Fibroblast of skin of back (primary cell): ENCODE data around the gene ZNF28. TPM values are rescaled to one million over a fixed set of nuclear protein-coding genes. Genes with fewer than 3 reads are reported as not detected.
A peak's percentile ranks its signal among the peaks of the same experiment; 100 is the strongest.
"Not testable (repeated sequence)": the region's sequence is repeated elsewhere in the genome, so short reads cannot be mapped to it uniquely, and the experiment has no call there.

Source experiments
- DNase-seq: peaks from one replicate; pipeline ENCODE4 v3.0.0-alpha.2; 2013
- polyA plus RNA-seq, 2 experiments: library from polyadenylated mRNA; unstranded; fragments of 120-200 nt; gene quantifications; one replicate each; pipeline ENCODE4 v1.2.1, GENCODE V29; 2013; ENCODE audit not compliant: insufficient read length in 2 of 2

The ZNF28 gene
- polyA plus RNA-seq (2013, experiment 1 of 2; ENCODE audit: insufficient read length) = 7.5 TPM
- 7.0 TPM for polyA plus RNA-seq (2013, experiment 2 of 2; ENCODE audit: insufficient read length)

DNA sequence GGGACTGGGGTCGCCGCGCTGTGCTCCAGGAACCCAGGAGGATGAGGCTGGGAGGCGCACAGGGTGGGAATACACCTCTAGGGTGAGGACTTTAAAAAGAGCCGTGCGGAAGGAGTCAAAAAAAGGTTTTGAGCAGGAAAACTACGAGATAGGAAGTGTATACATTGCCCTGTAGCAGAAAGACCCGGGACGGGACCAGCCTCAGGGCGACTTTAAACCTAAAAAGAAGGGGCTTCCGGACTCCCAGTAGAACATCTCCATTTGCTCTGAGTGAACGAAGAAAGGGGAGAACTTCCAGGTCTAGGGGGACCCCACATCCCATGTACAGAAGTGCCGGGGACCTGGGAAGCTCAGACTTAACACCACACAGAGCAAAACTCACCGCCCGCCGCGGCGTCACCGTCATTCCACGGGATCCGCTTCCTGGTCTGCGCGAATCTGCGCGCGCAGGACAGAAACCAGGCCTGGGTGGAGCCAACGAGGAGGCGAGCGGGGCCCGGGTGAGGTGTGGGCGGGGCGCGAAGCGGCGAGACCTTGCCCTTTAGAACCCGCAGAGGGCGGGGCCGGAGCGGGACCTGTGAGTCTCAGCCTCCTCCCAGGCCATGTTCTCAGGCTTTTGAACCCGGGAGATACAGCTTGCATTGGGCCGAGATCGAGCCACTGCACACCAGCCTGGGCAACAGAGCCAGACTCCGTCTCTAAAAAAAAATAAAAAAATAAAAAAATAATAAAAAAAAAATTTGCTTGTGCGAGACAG is at the start of gene ZNF28:
Gene ZNF28, minus strand, starts transcription at position 430 of the 757 bp plus-strand sequence. CDS start 3,675 bp downstream, outside the sequence.
- DNase-seq = peak; percentile 57

DNA sequence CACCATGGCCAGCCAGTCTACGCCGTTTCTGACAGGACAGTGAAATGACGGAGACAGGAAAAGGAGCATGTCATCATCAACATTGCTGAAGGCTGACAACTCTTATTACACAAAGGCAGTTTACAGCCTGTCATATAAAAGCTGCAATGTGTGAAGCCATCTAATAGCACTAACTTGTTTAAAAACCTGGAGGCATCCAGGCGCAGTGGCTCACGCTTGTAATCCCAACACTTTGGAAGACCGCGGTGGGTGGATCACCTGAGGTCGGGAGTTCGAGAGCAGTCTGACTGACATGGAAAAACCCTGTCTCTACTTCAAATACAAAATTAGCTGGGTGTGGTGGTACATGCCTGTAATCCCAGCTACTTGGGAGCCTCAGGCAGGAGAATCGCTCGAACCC is 46.6 kb upstream of the ZNF28 start:
- DNase-seq = not testable (repeated sequence)

GRCh38 chr19:52857378-52858191 is 36.2 kb upstream of the ZNF28 start, which contains the start of gene ZNF468:
Gene ZNF468 (minus strand): TSS chr19:52857619. CDS start chr19:52854272, 3,347 bp downstream.
- peak; percentile 63 for DNase-seq

- peak; percentile 8 for DNase-seq
These were observed 35.3 kb upstream of the ZNF28 start for GRCh38 chr19:52856540-52857377.

DNA sequence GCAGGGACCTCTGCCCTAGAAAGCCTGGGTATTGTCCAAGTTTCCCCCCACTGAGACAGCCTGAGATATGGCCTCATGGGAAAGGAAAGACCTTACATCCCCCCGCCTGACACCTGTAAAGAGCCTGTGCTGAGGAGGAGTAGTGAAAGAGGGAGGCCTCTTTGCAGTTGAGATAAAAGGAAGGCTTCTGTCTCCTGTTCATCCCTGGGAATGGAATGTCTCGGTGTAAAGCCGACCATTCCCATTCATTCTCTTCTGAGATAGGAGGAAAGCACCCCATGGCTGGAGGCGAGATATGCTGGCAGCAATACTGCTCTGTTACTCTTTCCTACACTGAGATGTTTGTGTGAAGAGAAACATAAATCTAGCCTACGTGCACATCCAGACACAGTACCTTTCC is 25.9 kb upstream of the ZNF28 start:
- not testable (repeated sequence) for DNase-seq

DNA sequence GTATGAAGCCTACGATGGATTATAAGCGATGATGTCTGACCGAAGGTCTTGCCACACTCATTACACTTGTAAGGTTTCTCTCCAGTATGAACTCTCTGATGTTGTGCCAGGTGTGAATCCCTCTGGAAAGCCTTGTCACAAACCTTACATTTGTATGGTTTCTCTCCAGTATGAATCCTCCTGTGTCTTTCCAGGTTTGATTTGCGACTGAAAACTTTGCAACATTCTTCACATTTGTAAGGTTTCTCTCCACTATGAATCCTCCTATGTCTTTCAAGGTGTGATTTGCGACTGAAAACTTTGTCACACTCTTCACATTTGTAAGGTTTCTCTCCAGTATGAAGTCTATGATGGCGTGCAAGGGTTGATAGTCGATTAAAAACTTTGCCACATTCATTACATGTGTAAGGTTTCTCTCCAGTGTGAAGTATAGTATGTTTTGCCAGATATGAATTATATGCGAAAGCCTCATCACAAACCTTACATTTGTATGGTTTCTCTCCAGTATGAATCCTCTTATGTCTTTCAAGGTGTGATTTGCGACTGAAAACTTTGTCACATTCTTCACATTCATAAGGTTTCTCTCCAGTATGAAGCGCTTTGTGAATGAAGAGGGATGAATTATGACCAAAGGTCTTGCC is 19.5 kb upstream of the ZNF28 start:
- DNase-seq = not testable (repeated sequence)

- not testable (repeated sequence) for DNase-seq
These were observed 12.9 kb upstream of the ZNF28 start for GRCh38 chr19:52834289-52834688.

GRCh38 chr19:52833541-52833940 is 12.1 kb upstream of the ZNF28 start:
- not testable (repeated sequence) for DNase-seq

DNA sequence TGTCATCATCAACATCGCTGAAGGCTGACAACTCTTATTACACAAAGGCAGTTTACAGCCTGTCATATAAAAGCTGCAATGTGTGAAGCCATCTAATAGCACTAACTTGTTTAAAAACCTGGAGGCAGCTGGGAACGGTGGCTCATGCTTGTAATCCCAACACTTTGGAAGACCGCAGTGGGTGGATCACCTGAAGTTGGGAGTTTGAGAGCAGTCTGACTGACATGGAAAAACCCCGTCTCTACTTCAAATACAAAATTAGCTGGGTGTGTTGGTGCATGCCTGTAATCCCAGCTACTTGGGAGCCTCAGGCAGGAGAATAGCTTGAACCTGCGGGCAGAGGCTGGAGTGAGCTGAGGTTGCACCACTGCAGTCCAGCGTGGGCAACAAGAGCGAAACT is 8.4 kb upstream of the ZNF28 start:
- not testable (repeated sequence) for DNase-seq

DNA sequence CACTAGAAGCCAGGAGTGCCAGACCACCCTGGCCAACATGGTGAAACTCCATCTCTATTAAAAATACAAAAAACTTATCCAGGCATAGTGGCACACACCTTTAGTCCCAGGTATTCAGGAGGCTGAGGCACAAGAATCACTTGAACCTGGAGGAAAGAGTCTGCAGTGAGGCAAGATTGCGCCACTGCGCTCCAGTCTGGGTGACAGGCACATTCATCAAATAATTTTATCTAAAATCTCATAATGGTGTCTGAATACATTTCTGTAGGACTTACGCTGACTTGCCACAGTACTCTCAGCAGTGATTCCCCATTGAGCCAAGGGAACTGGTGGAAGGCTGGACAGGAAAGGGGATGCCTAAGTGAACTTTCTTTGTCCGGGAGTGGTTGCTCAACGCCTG is 4.3 kb upstream of the ZNF28 start:
- DNase-seq = no peak

DNA sequence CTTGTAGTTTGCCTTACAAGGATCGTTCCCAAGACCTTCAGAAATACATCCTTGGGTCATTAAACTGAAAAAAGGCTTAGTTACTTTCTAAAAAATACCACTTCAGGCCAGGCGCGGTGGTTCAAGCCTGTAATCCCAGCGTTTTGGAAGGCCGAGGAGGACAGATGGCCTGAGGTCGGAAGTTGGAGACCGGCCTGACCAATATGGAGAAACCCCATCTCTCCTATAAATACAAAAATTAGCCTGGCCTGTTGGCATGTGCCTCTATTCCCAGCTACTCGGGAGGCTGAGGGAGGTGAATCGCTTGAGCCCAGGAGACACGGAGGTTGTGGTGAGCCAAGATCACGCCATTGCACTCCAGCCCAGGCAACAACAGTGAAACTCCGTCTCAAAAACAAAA is 2.2 kb upstream of the ZNF28 start:
- DNase-seq = no peak

- peak; percentile 17 for DNase-seq
These were observed 795 bp downstream of the ZNF28 start for GRCh38 chr19:52820472-52821203.

GRCh38 chr19:52809801-52810200 is 11.6 kb downstream of the ZNF28 start:
- DNase-seq = no peak

DNA sequence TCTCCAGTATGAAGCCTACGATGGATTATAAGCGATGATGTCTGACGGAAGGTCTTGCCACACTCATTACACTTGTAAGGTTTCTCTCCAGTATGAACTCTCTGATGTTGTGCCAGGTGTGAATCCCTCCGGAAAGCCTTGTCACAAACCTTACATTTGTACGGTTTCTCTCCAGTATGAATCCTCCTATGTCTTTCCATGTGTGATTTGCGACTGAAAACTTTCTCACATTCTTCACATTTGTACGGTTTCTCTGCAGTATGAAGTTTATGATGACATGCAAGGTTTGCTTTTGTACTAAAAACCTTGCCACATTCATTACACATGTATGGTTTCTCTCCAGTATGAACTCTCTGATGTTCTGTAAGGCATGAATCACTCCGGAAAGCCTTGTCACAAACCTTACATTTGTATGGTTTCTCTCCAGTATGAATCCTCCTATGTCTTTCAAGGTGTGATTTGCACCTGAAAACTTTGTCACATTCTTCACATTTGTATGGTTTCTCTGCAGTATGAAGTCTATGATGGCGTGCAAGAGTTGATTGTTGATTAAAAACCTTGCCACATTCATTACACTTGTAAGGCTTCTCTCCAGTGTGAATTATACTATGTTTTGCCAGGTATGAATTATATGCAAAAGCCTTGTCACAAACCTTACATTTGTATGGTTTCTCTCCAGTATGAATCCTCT is 21.3 kb downstream of the ZNF28 start:
- DNase-seq = not testable (repeated sequence)

DNA sequence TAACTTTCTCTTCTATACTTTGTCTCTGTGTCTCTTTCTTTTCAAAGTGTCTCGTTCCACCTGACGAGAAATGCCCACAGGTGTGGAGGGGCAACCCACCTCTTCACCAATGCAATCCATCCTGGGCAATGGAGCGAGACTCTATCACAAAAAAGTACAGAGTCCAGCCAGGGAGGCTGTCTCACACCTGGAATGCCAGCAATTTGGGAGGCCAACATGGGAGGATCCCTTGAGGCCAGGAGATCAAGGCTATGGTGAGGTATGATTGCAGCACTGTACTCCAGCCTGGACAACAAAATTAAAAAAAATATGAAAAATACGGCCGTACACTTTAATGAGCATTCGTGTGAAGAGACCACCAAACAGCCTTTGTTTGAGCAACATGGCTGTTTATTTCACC is 32.0 kb downstream of the ZNF28 start:
- DNase-seq = no peak

- DNase-seq = peak; percentile 67
These were observed 34.7 kb downstream of the ZNF28 start, which contains the start of gene ZNF600 for GRCh38 chr19:52786464-52787354. Gene ZNF600 (minus strand): TSS chr19:52786791. CDS start chr19:52778888, 7,903 bp downstream.

DNA sequence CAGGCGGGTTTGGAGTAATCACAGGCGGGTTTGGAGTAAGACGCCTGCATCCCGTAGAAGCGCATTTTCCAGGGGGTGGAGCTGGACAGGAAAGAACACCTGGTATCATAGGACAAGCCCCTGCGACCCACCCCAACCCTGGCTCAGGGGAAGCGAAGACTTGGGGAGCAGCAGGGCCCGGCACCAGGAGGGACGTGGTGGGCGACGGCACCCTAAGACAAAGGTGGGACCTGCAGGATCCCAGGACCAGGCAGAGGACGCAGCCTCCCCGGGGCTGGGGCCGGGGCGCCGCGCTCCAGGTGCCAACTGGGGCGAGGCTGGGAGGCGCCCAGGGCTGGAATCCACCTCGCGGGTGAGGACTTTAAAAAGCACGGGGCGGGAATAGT is 35.4 kb downstream of the ZNF28 start:
- DNase-seq = no peak

DNA sequence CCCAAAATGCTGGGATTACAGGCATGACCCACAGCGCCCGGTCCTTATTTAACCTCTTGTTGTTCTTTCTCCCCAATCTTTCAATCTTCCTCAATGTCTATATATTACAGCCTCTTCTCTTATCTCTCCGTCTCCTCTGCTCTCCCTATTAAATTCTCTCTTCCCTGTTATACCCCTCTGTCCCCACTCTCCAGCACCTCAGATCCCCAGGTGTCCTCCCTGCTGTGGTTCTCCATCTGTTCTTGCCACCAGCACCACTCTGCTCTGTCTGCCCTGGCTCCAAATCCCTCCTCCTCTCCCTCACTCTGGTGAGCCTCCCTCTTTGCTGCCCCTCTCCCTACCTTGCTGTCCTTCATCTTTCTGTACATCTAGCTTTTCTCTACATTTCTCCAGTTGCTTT is 35.9 kb downstream of the ZNF28 start:
- DNase-seq = no peak

DNA sequence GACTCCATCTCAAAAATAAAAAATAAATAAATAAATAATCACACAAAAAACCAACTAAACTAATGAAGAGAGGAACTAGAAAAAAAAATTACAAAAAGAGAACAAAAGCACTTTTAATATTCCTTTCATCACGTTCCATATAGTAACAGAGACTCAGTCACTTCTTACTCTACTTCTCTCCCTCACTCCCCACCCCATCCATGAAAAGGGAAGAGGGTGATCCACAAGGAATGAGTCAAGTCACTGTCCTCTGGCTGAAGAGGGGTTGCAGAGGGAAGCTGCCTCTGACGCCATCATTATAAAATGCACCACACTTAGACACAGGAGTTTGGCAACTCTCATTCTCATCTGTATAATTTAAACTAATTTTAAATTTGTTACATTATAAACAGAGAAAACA is 38.6 kb downstream of the ZNF28 start:
- DNase-seq = not testable (repeated sequence)
